OCI-LY1 (cell line): ENCODE data around the gene CARMIL1.

Experiments
- CTCF ChIP-seq: fragments of 200-600 bp; sonication (generic), shearing (Covaris generic); IDR thresholded peaks from 2 replicates; pipeline ENCODE4 v1.5.1; 2017; ENCODE audit warnings: mild to moderate bottlenecking, antibody characterized with exemption, low read length, moderate library complexity, mixed read lengths
- EZH2 ChIP-seq: fragments of 200-600 bp; sonication (generic), shearing (Covaris generic); IDR thresholded peaks from 2 replicates; pipeline ENCODE4 v1.8.0; 2017; ENCODE audit warnings: borderline replicate concordance, mixed run types, mild to moderate bottlenecking, antibody characterized with exemption, low read length, moderate library complexity, mixed read lengths

- TF ChIP-seq CTCF (no peak), EZH2 (no peak)
Observed at GRCh38 chr6:25411316-25411950, 132.3 kb downstream of the CARMIL1 start.
